Left ventricle myocardium inferior (tissue), 1 donor: ENCODE measurements around the gene TBCK. TPM values are rescaled to one million over a fixed set of nuclear protein-coding genes. Genes with fewer than 3 reads are reported as not detected.

Experiments
- DNase-seq: peaks from one replicate; pipeline ENCODE4 v3.0.0-alpha.2; 2020
- H3K27ac ChIP-seq: fragments of 200-600 bp; replicated peaks from 2 replicates; pipeline ENCODE4 v1.8.0; 2021
- H3K27me3 ChIP-seq: fragments of 200-600 bp; 2 replicates; pipeline ENCODE4 v1.8.0; 2021; ENCODE audit warnings: low read depth
- H3K36me3 ChIP-seq: fragments of 200-600 bp; 2 replicates; pipeline ENCODE4 v1.8.0; 2021
- H3K4me1 ChIP-seq: fragments of 200-600 bp; 2 replicates; pipeline ENCODE4 v1.8.0; 2021
- H3K4me3 ChIP-seq: fragments of 200-600 bp; 2 replicates; pipeline ENCODE4 v1.8.0; 2021; ENCODE audit warnings: mild to moderate bottlenecking, moderate library complexity
- H3K9me3 ChIP-seq: fragments of 200-600 bp; replicated peaks from 2 replicates; pipeline ENCODE4 v1.8.0; 2021
- CTCF ChIP-seq: fragments of 200-600 bp; IDR thresholded peaks from 2 replicates; pipeline ENCODE4 v1.8.0; 2021; ENCODE audit warnings: antibody characterized with exemption, mild to moderate bottlenecking, borderline replicate concordance
- intact Hi-C: fragments of 100-400 bp; cut with micrococcal nuclease; formaldehyde crosslinking; loops from one replicate; pipeline ENCODE4 v1.11.0; 2022
- total RNA-seq: library from RNA; stranded (reverse); fragmentation: NEBNext Ultra II Directional; extraction: Animal tissue kit (Norgen Biotek cat#: 25700); gene quantifications from one replicate; pipeline ENCODE4 v1.2.1, GENCODE V29; 2021
- donor health status: DM: no; HTN: yes; CAD: no; lungs with severe emphysema.

Gene TBCK
- total RNA-seq, 1 donor from 2014 or later: 20.3 TPM

GRCh38 chr4:105991726-105992125 lies 324.3 kb downstream of the TBCK start:
- DNase-seq: no peak
- intact Hi-C loops: no loop called here
- TF ChIP-seq CTCF: no peak

More at GRCh38 chr4:105991726-105992125, 324.3 kb downstream of the TBCK start:
- Histone ChIP-seq H3K4me3 (no peak overlapping the region), H3K27ac (peak overlapping the region; percentile 76), H3K4me1 (peaks cover 33% of the 10 kb centered on the region), H3K27me3 (no peaks in the 10 kb centered on the region), H3K9me3 (no peaks in the 10 kb centered on the region), H3K36me3 (no peaks in the 10 kb centered on the region)

Other genes starting within 250 kb of the TBCK start
- gene AIMP1, start 341 bp upstream of the TBCK start, total RNA-seq: 36.4 TPM
- gene GIMD1, start 52.6 kb upstream of the TBCK start, total RNA-seq: not detected